Fibroblast of villous mesenchyme (primary cell): ENCODE data around the gene CPT1C. TPM values are rescaled to one million over a fixed set of nuclear protein-coding genes. Genes with fewer than 3 reads are reported as not detected.
A peak's percentile ranks its signal among the peaks of the same experiment; 100 is the strongest.

ENCODE experiments used
- DNase-seq: peaks from one replicate; pipeline ENCODE4 v3.0.0-alpha.2; 2010; ENCODE audit warnings: low read depth
- H3K4me3 ChIP-seq: 2 replicates; pipeline ENCODE4 v1.5.1; 2011; ENCODE audit warnings: low read depth, mild to moderate bottlenecking, low read length
- total RNA-seq: library from RNA; depleted of rRNA; stranded (reverse); fragments of >200 nt; gene quantifications from 2 replicates; pipeline ENCODE4 v1.2.3, GENCODE V29; 2012
- TF ChIP-seq, protein P1 (sequence below): IDR thresholded peaks from 2 replicates; pipeline ENCODE4 v1.5.1; 2012; ENCODE audit warnings: low read depth, mild to moderate bottlenecking, low read length; ENCODE audit not compliant: insufficient read depth

CPT1C gene
- 20.0 and 32.0 TPM in 2 replicates for total RNA-seq

GRCh38 chr19:49690656-49691242 lies at the start of gene CPT1C:
Gene CPT1C, plus strand, starts transcription at chr19:49691116. Its CDS starts 1,137 bp downstream, at chr19:49692253.
- peak; percentile 74 for DNase-seq
- TF ChIP-seq, protein P1, sequence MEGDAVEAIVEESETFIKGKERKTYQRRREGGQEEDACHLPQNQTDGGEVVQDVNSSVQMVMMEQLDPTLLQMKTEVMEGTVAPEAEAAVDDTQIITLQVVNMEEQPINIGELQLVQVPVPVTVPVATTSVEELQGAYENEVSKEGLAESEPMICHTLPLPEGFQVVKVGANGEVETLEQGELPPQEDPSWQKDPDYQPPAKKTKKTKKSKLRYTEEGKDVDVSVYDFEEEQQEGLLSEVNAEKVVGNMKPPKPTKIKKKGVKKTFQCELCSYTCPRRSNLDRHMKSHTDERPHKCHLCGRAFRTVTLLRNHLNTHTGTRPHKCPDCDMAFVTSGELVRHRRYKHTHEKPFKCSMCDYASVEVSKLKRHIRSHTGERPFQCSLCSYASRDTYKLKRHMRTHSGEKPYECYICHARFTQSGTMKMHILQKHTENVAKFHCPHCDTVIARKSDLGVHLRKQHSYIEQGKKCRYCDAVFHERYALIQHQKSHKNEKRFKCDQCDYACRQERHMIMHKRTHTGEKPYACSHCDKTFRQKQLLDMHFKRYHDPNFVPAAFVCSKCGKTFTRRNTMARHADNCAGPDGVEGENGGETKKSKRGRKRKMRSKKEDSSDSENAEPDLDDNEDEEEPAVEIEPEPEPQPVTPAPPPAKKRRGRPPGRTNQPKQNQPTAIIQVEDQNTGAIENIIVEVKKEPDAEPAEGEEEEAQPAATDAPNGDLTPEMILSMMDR: no peak
- H3K4me3 ChIP-seq: peak within 1 kb of the TSS; percentile 65

- peak within 1 kb of the TSS; percentile 95 for H3K4me3 ChIP-seq
- peak; percentile 99 for DNase-seq
- TF ChIP-seq, protein P1: no peak
Observed at GRCh38 chr19:49641688-49642491, 49.0 kb upstream of the CPT1C start, which contains the start of gene SCAF1. Gene SCAF1, plus strand, starts transcription at chr19:49642209. Its CDS starts 2,818 bp downstream, at chr19:49645027.

DNA sequence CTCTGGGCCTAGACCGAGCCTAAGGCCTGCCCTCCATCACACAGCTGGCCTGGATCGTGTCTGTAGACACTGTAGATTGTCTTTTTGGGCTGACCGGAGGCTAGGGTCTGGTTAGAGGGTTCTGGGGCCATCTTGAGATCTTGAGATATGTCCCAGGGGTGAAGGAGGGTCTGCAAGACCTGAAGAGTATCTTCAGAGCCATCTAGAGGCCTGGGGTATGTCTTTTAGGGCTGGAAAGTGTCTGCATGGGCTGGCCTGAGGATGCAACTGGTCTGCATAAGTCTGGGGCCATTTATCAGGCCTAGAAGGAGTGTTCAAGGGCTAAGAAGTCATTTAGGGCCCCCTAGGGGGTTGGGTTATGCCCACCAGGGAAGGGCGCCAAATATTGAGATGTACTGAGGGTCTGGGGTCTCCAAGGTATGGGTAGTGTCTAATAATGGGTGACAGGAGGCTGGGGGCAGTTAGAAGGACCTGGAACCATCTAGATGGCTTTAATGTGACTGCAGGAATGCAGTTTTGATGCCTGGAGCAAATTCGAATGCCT lies 48.4 kb upstream of the CPT1C start:
- DNase-seq: peak; percentile 24
- peak overlapping the region; percentile 95 for H3K4me3 ChIP-seq
- TF ChIP-seq, protein P1: no peak

DNA sequence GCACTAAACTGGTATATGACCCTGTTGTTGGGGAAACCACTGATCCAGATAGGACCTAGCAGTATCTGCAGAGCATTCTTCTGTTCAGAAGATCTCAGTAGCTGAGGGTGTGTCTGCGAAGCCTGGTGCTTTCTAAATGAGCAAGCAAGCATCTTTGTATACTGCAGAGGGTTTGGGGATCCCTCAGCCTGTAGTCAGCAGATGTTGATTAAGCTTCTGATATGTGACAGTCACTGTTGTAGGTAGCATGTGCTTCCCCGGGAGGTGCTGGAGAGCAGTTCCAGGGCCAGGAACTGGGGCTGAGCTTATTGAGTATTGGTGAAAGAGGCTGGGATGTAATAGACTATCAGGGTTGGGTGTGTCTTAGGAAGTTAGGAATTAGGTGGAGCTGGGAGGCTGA lies 47.5 kb upstream of the CPT1C start:
- H3K4me3 ChIP-seq: peak overlapping the region; percentile 10
- TF ChIP-seq, protein P1: no peak
- no peak for DNase-seq

DNA sequence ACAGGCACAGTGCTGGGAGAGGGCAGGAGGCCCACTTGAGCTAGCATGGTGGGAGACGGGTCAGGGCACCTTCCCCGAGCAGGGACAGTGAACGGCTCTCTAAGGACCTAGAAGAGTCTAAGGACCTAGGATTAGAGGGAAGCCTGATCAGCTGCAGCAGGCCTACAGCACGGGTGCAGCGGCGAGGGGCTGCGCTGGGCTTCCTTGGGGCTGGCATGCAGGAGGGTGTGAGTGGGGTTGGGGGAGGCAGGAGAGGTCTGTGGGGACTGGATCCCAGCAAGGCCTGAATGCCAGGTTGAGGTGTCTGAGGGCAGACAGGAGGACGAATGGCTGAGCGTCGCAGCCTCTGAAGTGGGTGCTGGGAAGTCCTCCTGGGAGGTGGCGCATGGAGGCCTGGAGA lies 45.3 kb upstream of the CPT1C start:
- no peak for DNase-seq

GRCh38 chr19:49645995-49646394 lies 44.9 kb upstream of the CPT1C start:
- DNase-seq: no peak
- H3K4me3 ChIP-seq: no peak overlapping the region
- TF ChIP-seq, protein P1: no peak

More for the DNA sequence above, 45.3 kb upstream of the CPT1C start:
- TF ChIP-seq, protein P1: no peak
- H3K4me3 ChIP-seq: no peak overlapping the region
